Stimulated activated naive CD8-positive, alpha-beta T cell treated with anti-CD3 and anti-CD28 coated beads, Interleukin-15, Interleukin-2, amounts not matched to agents 100 U/mL and 50 U/mL, for 24 hours (primary cell): ENCODE measurements around the gene METTL25B.

Experiments used
- ATAC-seq: fragments of 150-1000 bp; cut with Tn5 transposase; one replicate; pipeline ENCODE4 v1.10.0; 2021
- DNase-seq: peaks from one replicate; pipeline ENCODE4 v3.0.0; 2021

METTL25B gene

GRCh38 chr1:156768610-156769295, 40.5 kb downstream of the METTL25B start:
- DNase-seq (no peak), ATAC-seq (no peak)

GRCh38 chr1:156772222-156772621, 44.0 kb downstream of the METTL25B start:
- ATAC-seq = no peak
- DNase-seq = no peak

GRCh38 chr1:156772728-156773497, 44.6 kb downstream of the METTL25B start:
- no peak for DNase-seq
- no peak for ATAC-seq

- ATAC-seq (peak; percentile 36), DNase-seq (no peak)
Observed at GRCh38 chr1:156773607-156774006, 45.3 kb downstream of the METTL25B start.

GRCh38 chr1:156775799-156776198, 47.5 kb downstream of the METTL25B start:
- ATAC-seq (no peak), DNase-seq (no peak)

GRCh38 chr1:156776942-156777341, 48.7 kb downstream of the METTL25B start:
- no peak for DNase-seq
- ATAC-seq = no peak

GRCh38 chr1:156777573-156777972, 49.3 kb downstream of the METTL25B start:
- ATAC-seq = no peak

GRCh38 chr1:156781585-156782186, 53.4 kb downstream of the METTL25B start:
- DNase-seq = no peak
- ATAC-seq = no peak

More at GRCh38 chr1:156777573-156777972, 49.3 kb downstream of the METTL25B start:
- no peak for DNase-seq

- no peak for DNase-seq
- no peak for ATAC-seq
Observed at GRCh38 chr1:156785458-156785857, 57.2 kb downstream of the METTL25B start.
